SK-MEL-5 (cell line): ENCODE data around the gene PRSS22. TPM values are rescaled to one million over a fixed set of nuclear protein-coding genes. Genes with fewer than 3 reads are reported as not detected.

Experiments used
- DNase-seq: peaks from one replicate; pipeline ENCODE4 v3.0.0-alpha.2; 2016; ENCODE audit warnings: low read depth, low spot score
- in situ Hi-C: cut with HindIII; loops from 2 replicates; pipeline ENCODE4 v1.10.0; 2016; ENCODE audit warnings: low sequenced_read_pairs, high pct_unique_total_duplicates, low pct_unique_long_range_greater_than_20kb
- total RNA-seq: library from RNA; depleted of rRNA; stranded (reverse); fragments of >200 nt; shearing (Covaris generic); gene quantifications from 2 replicates; pipeline ENCODE4 v1.2.3, GENCODE V29; 2014

The PRSS22 gene
- total RNA-seq, 1 experiment from 2014 or later: not detected

- no peak for DNase-seq
- in situ Hi-C loops: no loop called here
Observed at GRCh38 chr16:2839650-2840450, 18.1 kb downstream of the PRSS22 start.

- DNase-seq: peak; percentile 78
- in situ Hi-C loops: no loop called here
Observed at GRCh38 chr16:2838928-2839327, 19.0 kb downstream of the PRSS22 start.

GRCh38 chr16:2836646-2837508 lies 21.1 kb downstream of the PRSS22 start:
- no peak for DNase-seq
- in situ Hi-C loops: no loop called here

- peak; percentile 52 for DNase-seq
- in situ Hi-C loops: no loop called here
Observed at GRCh38 chr16:2835638-2836493, 22.1 kb downstream of the PRSS22 start.

- DNase-seq: no peak
- in situ Hi-C loops: no loop called here
Observed at GRCh38 chr16:2834968-2835367, 23.0 kb downstream of the PRSS22 start.

- in situ Hi-C loops: no loop called here
- DNase-seq: no peak
Observed at GRCh38 chr16:2833776-2834175, 24.2 kb downstream of the PRSS22 start.

GRCh38 chr16:2831203-2831602 lies 26.8 kb downstream of the PRSS22 start:
- in situ Hi-C loops: no loop called here
- DNase-seq: no peak

GRCh38 chr16:2830355-2830695 lies 27.6 kb downstream of the PRSS22 start:
- in situ Hi-C loops: no loop called here
- no peak for DNase-seq

- DNase-seq: no peak
- in situ Hi-C loops: no loop called here
Observed at GRCh38 chr16:2829501-2830354, 28.2 kb downstream of the PRSS22 start, which contains the start of gene ZG16B. Gene ZG16B (plus strand): TSS chr16:2830303. CDS start chr16:2830442, 139 bp downstream.

GRCh38 chr16:2828876-2829430 lies 29.0 kb downstream of the PRSS22 start:
- in situ Hi-C loops: no loop called here
- no peak for DNase-seq

- in situ Hi-C loops: no loop called here
- no peak for DNase-seq
Observed at GRCh38 chr16:2828521-2828840, 29.5 kb downstream of the PRSS22 start.

- in situ Hi-C loops: no loop called here
- no peak for DNase-seq
Observed at GRCh38 chr16:2827831-2828520, 30.0 kb downstream of the PRSS22 start.

GRCh38 chr16:2827374-2827791 lies 30.6 kb downstream of the PRSS22 start:
- DNase-seq: no peak
- in situ Hi-C loops: no loop called here

GRCh38 chr16:2826591-2827373 lies 31.2 kb downstream of the PRSS22 start:
- in situ Hi-C loops: no loop called here

GRCh38 chr16:2825906-2826305 lies 32.1 kb downstream of the PRSS22 start:
- in situ Hi-C loops: no loop called here
- DNase-seq: no peak

More at GRCh38 chr16:2826591-2827373, 31.2 kb downstream of the PRSS22 start:
- peak; percentile 22 for DNase-seq
